ENCODE measurements around the gene ACSS1.

- TF ChIP-seq POLR2A (IDR thresholded peaks at IDR 0.05; ENCODE audit: low read length) (no peak), GATA1 (IDR thresholded peaks at IDR 0.05; ENCODE audit: low read depth, low read length) (no peak)
Measured at GRCh38 chr20:25014816-25015215, 43.1 kb downstream of the ACSS1 start.

Measured in erythroblast (primary cell).